ENCODE data around the gene RHOA.

Gene RHOA

GRCh38 chr3:49313896-49314688, 97.7 kb downstream of the RHOA start:
- no peak for DNase-seq

GRCh38 chr3:49311283-49311682, 100.5 kb downstream of the RHOA start:
- no peak for DNase-seq

- DNase-seq: no peak
Observed at GRCh38 chr3:49310677-49311076, 101.1 kb downstream of the RHOA start.

Data from activated CD8-positive, alpha-beta memory T cell treated with anti-CD3 and anti-CD28 coated beads, Interleukin-2, amount 50 U/mL, for 48 hours (primary cell).